IMR-90 (cell line): ENCODE measurements around the gene SPTBN5. TPM values are rescaled to one million over a fixed set of nuclear protein-coding genes. Genes with fewer than 3 reads are reported as not detected.

Source experiments
- ATAC-seq: fragments of 200-7000 bp; cut with Tn5 transposase; 2 replicates; pipeline ENCODE4 v1.9.1; 2020; ENCODE audit warnings: low read depth, mild to moderate bottlenecking, moderate library complexity
- BruUV-seq: library from RNA; stranded (reverse); fragments of 400-500 nt; replicated peaks from 2 replicates; lab custom pipeline; 2021; lab: Mats Ljungman, UMichigan
- CTCF ChIA-PET: fragments of 300-600 bp; formaldehyde crosslinking; extraction: SDS; loops from one replicate; lab custom pipeline; 2021; ENCODE audit warnings: antibody characterized with exemption; lab: Yijun Ruan, JAX
- POLR2A ChIA-PET: fragments of 300-600 bp; sonication (Branson Sonifier 250); formaldehyde crosslinking; loops from one replicate; lab custom pipeline; 2022; ENCODE audit warnings: antibody characterized with exemption; ENCODE audit not compliant: unreplicated experiment; lab: Charles Lee
- DNase-seq: peaks from one replicate; pipeline ENCODE4 v3.0.0; 2013
- H2AFZ ChIP-seq: replicated peaks from 2 replicates; pipeline ENCODE3; 2013; ENCODE audit warnings: low read length, mild to moderate bottlenecking; ENCODE audit not compliant: poor library complexity
- H2AK5ac ChIP-seq: 2 replicates; pipeline ENCODE4 v1.6.1; 2013; ENCODE audit warnings: low read depth, low read length, inconsistent platforms
- H2AK9ac ChIP-seq: replicated peaks from 2 replicates; pipeline ENCODE3; 2013; ENCODE audit warnings: mild to moderate bottlenecking, low read depth, low read length, moderate library complexity; ENCODE audit not compliant: poor library complexity
- H2BK120ac ChIP-seq: 2 replicates; pipeline ENCODE4 v1.6.1; 2013; ENCODE audit warnings: low read depth, low read length, inconsistent platforms
- H2BK15ac ChIP-seq: 3 replicates; pipeline ENCODE4 v1.6.1; 2013; ENCODE audit warnings: low read depth, low read length, inconsistent platforms
- H2BK20ac ChIP-seq: 2 replicates; pipeline ENCODE4 v1.6.1; 2013; ENCODE audit warnings: low read depth, mild to moderate bottlenecking, inconsistent platforms, low read length, moderate library complexity
- H2BK5ac ChIP-seq: 2 replicates; pipeline ENCODE4 v1.6.1; 2013; ENCODE audit warnings: mild to moderate bottlenecking, low read depth, low read length, inconsistent platforms; ENCODE audit not compliant: poor library complexity, severe bottlenecking
- H3K14ac ChIP-seq: replicated peaks from 2 replicates; pipeline ENCODE4 v1.6.1; 2013; ENCODE audit warnings: low read depth, low read length, inconsistent platforms
- H3K18ac ChIP-seq: 2 replicates; pipeline ENCODE4 v1.6.1; 2013; ENCODE audit warnings: low read depth, low read length, control low read depth
- H3K23ac ChIP-seq: 2 replicates; pipeline ENCODE4 v1.6.1; 2013; ENCODE audit warnings: low read depth, low read length, inconsistent platforms
- H3K27ac ChIP-seq: 2 replicates; pipeline ENCODE4 v1.5.1; 2013; ENCODE audit warnings: mild to moderate bottlenecking, control low read depth, low read length; ENCODE audit not compliant: insufficient read depth
- H3K27me3 ChIP-seq: 2 replicates; pipeline ENCODE4 v1.6.1; 2013; ENCODE audit warnings: low read length; ENCODE audit not compliant: control insufficient read depth, insufficient read depth
- H3K36me3 ChIP-seq: 2 replicates; pipeline ENCODE4 v1.6.1; 2013; ENCODE audit warnings: low read length, mixed read lengths; ENCODE audit not compliant: control insufficient read depth, insufficient read depth
- H3K4ac ChIP-seq: 2 replicates; pipeline ENCODE4 v1.6.1; 2013; ENCODE audit warnings: low read depth, low read length, inconsistent platforms
- H3K4me1 ChIP-seq: 2 replicates; pipeline ENCODE4 v1.6.1; 2013; ENCODE audit warnings: low read length, mixed read lengths; ENCODE audit not compliant: control insufficient read depth, insufficient read depth
- H3K4me2 ChIP-seq: 2 replicates; pipeline ENCODE4 v1.6.1; 2013; ENCODE audit warnings: low read depth, mild to moderate bottlenecking, control low read depth, low read length, moderate library complexity
- H3K4me3 ChIP-seq: 2 replicates; pipeline ENCODE4 v1.5.1; 2013; ENCODE audit warnings: low read depth, mild to moderate bottlenecking, control low read depth, low read length, moderate library complexity; ENCODE audit not compliant: insufficient read depth
- H3K56ac ChIP-seq: 2 replicates; pipeline ENCODE4 v1.6.1; 2013; ENCODE audit warnings: low read length, inconsistent platforms; ENCODE audit not compliant: insufficient read depth; ENCODE audit errors: extremely low read depth
- H3K79me1 ChIP-seq, 2 experiments: 2 replicates each; pipeline ENCODE4 v1.6.1; 2013; ENCODE audit warnings: low read length in 2 of 2, inconsistent platforms in 1 of 2, low read depth in 1 of 2
- H3K9ac ChIP-seq: 2 replicates; pipeline ENCODE4 v1.6.1; 2013; ENCODE audit warnings: low read depth, low read length, control low read depth
- H3K9me1 ChIP-seq: 2 replicates; pipeline ENCODE4 v1.6.1; 2013; ENCODE audit warnings: low read length, inconsistent platforms; ENCODE audit not compliant: insufficient read depth
- H3K9me3 ChIP-seq: 2 replicates; pipeline ENCODE4 v1.6.1; 2013; ENCODE audit warnings: low read length; ENCODE audit not compliant: control insufficient read depth, insufficient read depth
- H4K20me1 ChIP-seq: 2 replicates; pipeline ENCODE4 v1.6.1; 2013; ENCODE audit warnings: low read length, inconsistent platforms; ENCODE audit not compliant: insufficient read depth
- H4K5ac ChIP-seq: 2 replicates; pipeline ENCODE4 v1.6.1; 2013; ENCODE audit warnings: mild to moderate bottlenecking, low read depth, low read length, control low read depth
- H4K8ac ChIP-seq, 2 experiments: 2 replicates each; pipeline ENCODE4 v1.6.1; 2013; ENCODE audit warnings: low read depth in 2 of 2, low read length in 2 of 2, control low read depth in 1 of 2, inconsistent platforms in 1 of 2
- H4K91ac ChIP-seq: 2 replicates; pipeline ENCODE4 v1.6.1; 2013; ENCODE audit warnings: low read depth, low read length, inconsistent platforms; ENCODE audit not compliant: insufficient read depth
- BHLHE40 ChIP-seq: fragments of 150-350 bp; IDR thresholded peaks from 2 replicates; pipeline ENCODE4 v1.6.1; 2016; ENCODE audit warnings: mild to moderate bottlenecking, low read depth, low read length
- CEBPB ChIP-seq: IDR thresholded peaks from 2 replicates; pipeline ENCODE4 v1.6.1; 2012; ENCODE audit warnings: low read depth, low read length, improper control_type of control experiment
- CHD1 ChIP-seq: IDR thresholded peaks from 2 replicates; pipeline ENCODE4 v1.6.1; 2012; ENCODE audit warnings: low read depth, low read length, improper control_type of control experiment
- MAFK ChIP-seq: IDR thresholded peaks from 2 replicates; pipeline ENCODE4 v1.6.1; 2012; ENCODE audit warnings: low read depth, low read length, improper control_type of control experiment
- MAZ ChIP-seq: IDR thresholded peaks from 2 replicates; pipeline ENCODE4 v1.6.1; 2012; ENCODE audit warnings: low read depth, mild to moderate bottlenecking, low read length, improper control_type of control experiment, moderate library complexity, borderline replicate concordance
- MXI1 ChIP-seq: IDR thresholded peaks from 2 replicates; pipeline ENCODE4 v1.6.1; 2012; ENCODE audit warnings: low read depth, mild to moderate bottlenecking, low read length, moderate library complexity, borderline replicate concordance
- NFE2L2 ChIP-seq: fragments of 150-350 bp; IDR thresholded peaks from 2 replicates; pipeline ENCODE4 v1.6.1; 2016; ENCODE audit warnings: low read depth, mild to moderate bottlenecking, low read length
- RFX5 ChIP-seq: IDR thresholded peaks from 2 replicates; pipeline ENCODE4 v1.8.0; 2012; ENCODE audit warnings: low read depth, mild to moderate bottlenecking, low read length, moderate library complexity
- USF2 ChIP-seq: fragments of 150-350 bp; IDR thresholded peaks from 2 replicates; pipeline ENCODE4 v1.6.1; 2017; ENCODE audit warnings: mild to moderate bottlenecking, antibody characterized with exemption, low read length, low read depth
- WGBS, 2 experiments: methylation state at CpG; one replicate each; pipeline versions ENCODE4 v1.1.5 to v1.1.7; 2013; ENCODE audit warnings: missing lambda C conversion rate in 2 of 2; ENCODE audit not compliant: insufficient read length in 1 of 2; ENCODE audit errors: extremely low coverage in 2 of 2; 5-methylcytosine and 5-hydroxymethylcytosine counted together
- dilution Hi-C: fragments of 300-500 bp; cut with HindIII; formaldehyde crosslinking; loops from one replicate; pipeline ENCODE4 v1.14.3; 2018; ENCODE audit warnings: low sequenced_read_pairs; ENCODE audit not compliant: unreplicated experiment
- in situ Hi-C: fragments of 300-500 bp; cut with MboI; formaldehyde crosslinking; loops from 3 replicates; pipeline ENCODE4 v1.14.3; 2019; ENCODE audit warnings: low sequenced_read_pairs, inconsistent platforms, mixed read lengths
- intact Hi-C: fragments of 100-400 bp; cut with micrococcal nuclease; formaldehyde crosslinking; loops from 2 replicates; pipeline ENCODE4 v1.10.0; 2022
- polyA plus RNA-seq, 3 experiments: library from polyadenylated mRNA; depleted of rRNA; stranded (reverse); fragments of >200 nt; gene quantifications; 2 replicates each; pipeline ENCODE4 v1.2.3, GENCODE V29; 2012; ENCODE audit warnings: low replicate concordance in 1 of 3
- total RNA-seq: library from RNA; depleted of rRNA; stranded (reverse); fragments of >200 nt; gene quantifications from 2 replicates; pipeline ENCODE4 v1.2.3, GENCODE V29; 2012

SPTBN5 gene
- total and polyA plus RNA-seq, 2 of the 4 experiments (the other 2 are of a cell fraction), result under 0.01 to 0.38 TPM

- intact Hi-C loops (no loop called here), in situ Hi-C loops (no loop called here), dilution Hi-C loops (no loop called here)
- peak overlapping the region; percentile 88 for H2AK5ac ChIP-seq
- H2BK20ac ChIP-seq, result peak overlapping the region; percentile 87
- H3K9ac ChIP-seq, result no peak overlapping the region
- no peaks in the 10 kb centered on the region for H3K36me3 ChIP-seq
- no peak overlapping the region for H3K56ac ChIP-seq
- H3K4me3 ChIP-seq, result no peak overlapping the region
- no peak for TF ChIP-seq RFX5
- no peak for TF ChIP-seq MAFK
- no peak for TF ChIP-seq MXI1
- no peak for TF ChIP-seq BHLHE40
- TF ChIP-seq NFE2L2, result no peak
- TF ChIP-seq MAZ, result no peak
- no peak for TF ChIP-seq CEBPB
- TF ChIP-seq CHD1, result no peak
- TF ChIP-seq USF2, result no peak
- no CpG with 5 or more reads among the region's 16 CpGs for WGBS, 2 experiments
- no peak for ATAC-seq
- H4K91ac ChIP-seq, result peak overlapping the region; percentile 46; the same call in 1 of the 2 replicates
- no peak overlapping the region for H4K5ac ChIP-seq
- H3K27ac ChIP-seq, result peak overlapping the region; percentile 5; the same call in 1 of the 2 replicates
- peak overlapping the region; percentile 59 for H2BK120ac ChIP-seq
- H3K9me3 ChIP-seq, result no peaks in the 10 kb centered on the region
- ChIA-PET CTCF (no interaction called here), POLR2A (interaction anchor here (0.6 kb wide), 2 partner anchors 12 to 813 kb away, joined by 3 to 4 read pairs; partner anchors contain the start of gene INO80)
- H3K4me1 ChIP-seq, result peaks cover 29% of the 10 kb centered on the region
- no TSS peak for BruUV-seq
- H3K23ac ChIP-seq, result peak overlapping the region; percentile 71; the same call in 1 of the 2 replicates
- peak overlapping the region; percentile 53; the same call in 1 of the 3 replicates for H2BK15ac ChIP-seq
- no peak overlapping the region for H3K4me2 ChIP-seq
- no peaks in the 10 kb centered on the region for H3K27me3 ChIP-seq
- peak overlapping the region; percentile 35 for H2BK5ac ChIP-seq
- peaks cover 32 to 79% of the 10 kb centered on the region in 2 experiments for H3K79me1 ChIP-seq
- peak overlapping the region; percentile 74 for H2AK9ac ChIP-seq
- H2AFZ ChIP-seq, result no peak overlapping the region
- peaks cover 14% of the 10 kb centered on the region for H4K20me1 ChIP-seq
- H3K14ac ChIP-seq, result peak overlapping the region; percentile 73
- H4K8ac ChIP-seq, result peak overlapping the region in 1 of 2 experiments; percentile 40; a peak in 1 of 4 replicates
- no peak for DNase-seq
- peak overlapping the region; percentile 11; the same call in 1 of the 2 replicates for H3K18ac ChIP-seq
- peaks cover 40% of the 10 kb centered on the region for H3K9me1 ChIP-seq
- peak overlapping the region; percentile 86 for H3K4ac ChIP-seq
Observed at GRCh38 chr15:41928637-41929620, 35.1 kb upstream of the SPTBN5 start.
